AG04450 (cell line): Measurements from ENCODE around the gene KRT38. TPM values are rescaled to one million over a fixed set of nuclear protein-coding genes. Genes with fewer than 3 reads are reported as not detected.
A peak's percentile ranks its signal among the peaks of the same experiment; 100 is the strongest.

Experiments
- CTCF ChIA-PET: fragments of 300-600, 350-600 bp; formaldehyde crosslinking; extraction: SDS; loops from one replicate; lab custom pipeline; 2022; ENCODE audit warnings: antibody characterized with exemption, inconsistent platforms; lab: Charles Lee
- POLR2A ChIA-PET: fragments of 350-600 bp; formaldehyde crosslinking; extraction: SDS; loops from one replicate; lab custom pipeline; 2021; ENCODE audit warnings: antibody characterized with exemption, inconsistent platforms; lab: Yijun Ruan, JAX
- DNase-seq: peaks from one replicate; pipeline ENCODE4 v3.0.0-alpha.2; 2011; ENCODE audit warnings: low read depth, low spot score
- H3K27ac ChIP-seq: one replicate; pipeline ENCODE4 v1.5.1; 2012; ENCODE audit warnings: low read depth, low read length, control low read depth
- H3K27me3 ChIP-seq: one replicate; pipeline ENCODE4 v1.6.0; 2012; ENCODE audit warnings: low read length; ENCODE audit not compliant: control insufficient read depth, insufficient read depth
- H3K4me3 ChIP-seq: 2 replicates; pipeline ENCODE4 v1.5.1; 2011; ENCODE audit warnings: mild to moderate bottlenecking, low read depth, low read length, control low read depth
- H3K9me3 ChIP-seq: 2 replicates; pipeline ENCODE4 v1.5.1; 2012; ENCODE audit warnings: low read length; ENCODE audit not compliant: control insufficient read depth, insufficient read depth
- CTCF ChIP-seq: IDR thresholded peaks from 2 replicates; pipeline ENCODE4 v1.5.1; 2011; ENCODE audit warnings: low read depth, low read length, control low read depth, inconsistent platforms
- polyA plus RNA-seq: library from polyadenylated mRNA; depleted of rRNA; stranded (reverse); fragments of >200 nt; gene quantifications from 2 replicates; pipeline ENCODE4 v1.2.3, GENCODE V29; 2011

KRT38 gene
- polyA plus RNA-seq, 1 experiment = 0.11 TPM

GRCh38 chr17:41404024-41404671 is 36.6 kb downstream of the KRT38 start:
- ChIA-PET CTCF (interaction anchor here (0.6 to 3.6 kb wide), 4 partner anchors 10 to 175 kb away, joined by 3 to 19 read pairs (median 4); no protein-coding TSS in a partner anchor), POLR2A (interaction anchor here (0.9 to 2.7 kb wide), 2 partner anchors 12 to 284 kb away, joined by 3 to 9 read pairs; partner anchors contain the start of gene EIF1)
- Histone ChIP-seq H3K27ac (peak overlapping the region; percentile 59), H3K27me3 (no peaks in the 10 kb centered on the region), H3K4me3 (no peak overlapping the region), H3K9me3 (no peaks in the 10 kb centered on the region)
- no peak for TF ChIP-seq CTCF
- peak; percentile 69 for DNase-seq

GRCh38 chr17:41403404-41404023 is 37.3 kb downstream of the KRT38 start:
- H3K4me3 ChIP-seq = no peak overlapping the region
- CTCF ChIA-PET = interaction anchor here (0.6 to 3.6 kb wide), 4 partner anchors 9 to 145 kb away, joined by 3 to 19 read pairs (median 3); no protein-coding TSS in a partner anchor
- H3K9me3 ChIP-seq = no peaks in the 10 kb centered on the region
- H3K27ac ChIP-seq = no peak overlapping the region
- H3K27me3 ChIP-seq = no peaks in the 10 kb centered on the region
- DNase-seq = no peak
- no peak for TF ChIP-seq CTCF
- POLR2A ChIA-PET = interaction anchor here (0.6 to 2.7 kb wide), 3 partner anchors 12 to 318 kb away, joined by 3 to 9 read pairs (median 3); partner anchors contain the start of gene EIF1

- H3K4me3 ChIP-seq = no peak overlapping the region
- no peaks in the 10 kb centered on the region for H3K9me3 ChIP-seq
- DNase-seq = no peak
- ChIA-PET POLR2A (no interaction called here), CTCF (no interaction called here)
- no peaks in the 10 kb centered on the region for H3K27me3 ChIP-seq
- TF ChIP-seq CTCF = no peak
- no peak overlapping the region for H3K27ac ChIP-seq
Observed at GRCh38 chr17:41402161-41402560, 38.6 kb downstream of the KRT38 start.

GRCh38 chr17:41396996-41397660 is 43.7 kb downstream of the KRT38 start, which contains the start of gene KRT31:
KRT31 (minus strand) TSS chr17:41397608; CDS start chr17:41397539, 69 bp downstream.
- ChIA-PET CTCF (no interaction called here), POLR2A (no interaction called here)
- no peaks in the 10 kb centered on the region for H3K9me3 ChIP-seq
- no peak for DNase-seq
- TF ChIP-seq CTCF = no peak
- no peaks in the 10 kb centered on the region for H3K27me3 ChIP-seq
- no peak within 1 kb of the TSS for H3K4me3 ChIP-seq
- no peak within 1 kb of the TSS for H3K27ac ChIP-seq
